CD4-positive, CD25-positive, alpha-beta regulatory T cell (primary cell): Measurements from ENCODE around the gene RAB6B. TPM values are rescaled to one million over a fixed set of nuclear protein-coding genes. Genes with fewer than 3 reads are reported as not detected.

Experiments
- ATAC-seq, 2 donors: fragments of 150-1000 bp; cut with Tn5 transposase; one replicate each; pipeline ENCODE4 v1.10.0; 2021; ENCODE audit warnings: low read depth in 2 of 2, moderate number of reproducible peaks in 2 of 2, moderate library complexity in 1 of 2
- DNase-seq, 3 donors: peaks; one replicate each; pipeline versions ENCODE4 v3.0.0 to v3.0.0-alpha.2; 2012 to 2022; ENCODE audit warnings: mixed read lengths in 1 of 3
- H3K27ac ChIP-seq: one replicate; pipeline ENCODE4 v1.7.0; 2013; ENCODE audit warnings: mild to moderate bottlenecking, low read length; ENCODE audit not compliant: insufficient read depth, poor library complexity, severe bottlenecking
- H3K27me3 ChIP-seq: one replicate; pipeline ENCODE4 v1.7.0; 2013; ENCODE audit warnings: low read length; ENCODE audit not compliant: control insufficient read depth, insufficient read depth
- H3K36me3 ChIP-seq: one replicate; pipeline ENCODE4 v1.7.0; 2013; ENCODE audit warnings: mild to moderate bottlenecking, low read length, moderate library complexity; ENCODE audit not compliant: control insufficient read depth, insufficient read depth
- H3K4me1 ChIP-seq: 2 replicates; pipeline ENCODE4 v1.7.0; 2013; ENCODE audit warnings: mild to moderate bottlenecking, low read length; ENCODE audit not compliant: insufficient read depth, control insufficient read depth, poor library complexity, severe bottlenecking
- H3K4me3 ChIP-seq: one replicate; pipeline ENCODE4 v1.7.0; 2013; ENCODE audit warnings: low read depth, mild to moderate bottlenecking, low read length, moderate library complexity
- H3K9me3 ChIP-seq, 2 experiments: 1 replicate in 1 of 2; 2 replicates in 1 of 2; pipeline ENCODE4 v1.7.0; 2013; ENCODE audit warnings: low read length in 2 of 2, mild to moderate bottlenecking in 1 of 2, moderate library complexity in 1 of 2; ENCODE audit not compliant: control insufficient read depth in 2 of 2
- H3K27ac Mint-ChIP-seq, 3 donors: one replicate each; pipeline ENCODE4 v1.8.0; 2020 to 2022; ENCODE audit warnings: mild to moderate bottlenecking in 3 of 3, mixed read lengths in 3 of 3, moderate library complexity in 2 of 3
- H3K27me3 Mint-ChIP-seq: one replicate; pipeline ENCODE4 v1.8.0; 2022; ENCODE audit warnings: mild to moderate bottlenecking, mixed read lengths
- H3K36me3 Mint-ChIP-seq: one replicate; pipeline ENCODE4 v1.8.0; 2020; ENCODE audit warnings: mixed read lengths
- H3K4me1 Mint-ChIP-seq, 4 donors: one replicate each; pipeline ENCODE4 v1.8.0; 2020 to 2022; ENCODE audit warnings: mixed read lengths in 4 of 4, mild to moderate bottlenecking in 1 of 4
- H3K4me3 Mint-ChIP-seq, 4 donors: one replicate each; pipeline ENCODE4 v1.8.0; 2020 to 2022; ENCODE audit warnings: mild to moderate bottlenecking in 4 of 4, mixed read lengths in 4 of 4, moderate library complexity in 3 of 4
- H3K9me3 Mint-ChIP-seq, 7 donors: one replicate each; pipeline ENCODE4 v1.8.0; 2020 to 2022; ENCODE audit warnings: mixed read lengths in 7 of 7, mild to moderate bottlenecking in 3 of 7, moderate library complexity in 2 of 7
- polyA plus RNA-seq, 4 donors: library from polyadenylated mRNA; unstranded; fragments of 300-500 nt; fragmentation: Illumina TruSeq; gene quantifications; one replicate each; pipeline ENCODE4 v1.2.3, GENCODE V29; 2021
- total RNA-seq: library from RNA; stranded (reverse); gene quantifications from one replicate; pipeline ENCODE4 v1.2.3, GENCODE V29; 2022

The RAB6B gene
- total RNA-seq (0.94 TPM), polyA plus RNA-seq (under 1 TPM; 0.16 to 0.41 (median 0.25) TPM)

DNA sequence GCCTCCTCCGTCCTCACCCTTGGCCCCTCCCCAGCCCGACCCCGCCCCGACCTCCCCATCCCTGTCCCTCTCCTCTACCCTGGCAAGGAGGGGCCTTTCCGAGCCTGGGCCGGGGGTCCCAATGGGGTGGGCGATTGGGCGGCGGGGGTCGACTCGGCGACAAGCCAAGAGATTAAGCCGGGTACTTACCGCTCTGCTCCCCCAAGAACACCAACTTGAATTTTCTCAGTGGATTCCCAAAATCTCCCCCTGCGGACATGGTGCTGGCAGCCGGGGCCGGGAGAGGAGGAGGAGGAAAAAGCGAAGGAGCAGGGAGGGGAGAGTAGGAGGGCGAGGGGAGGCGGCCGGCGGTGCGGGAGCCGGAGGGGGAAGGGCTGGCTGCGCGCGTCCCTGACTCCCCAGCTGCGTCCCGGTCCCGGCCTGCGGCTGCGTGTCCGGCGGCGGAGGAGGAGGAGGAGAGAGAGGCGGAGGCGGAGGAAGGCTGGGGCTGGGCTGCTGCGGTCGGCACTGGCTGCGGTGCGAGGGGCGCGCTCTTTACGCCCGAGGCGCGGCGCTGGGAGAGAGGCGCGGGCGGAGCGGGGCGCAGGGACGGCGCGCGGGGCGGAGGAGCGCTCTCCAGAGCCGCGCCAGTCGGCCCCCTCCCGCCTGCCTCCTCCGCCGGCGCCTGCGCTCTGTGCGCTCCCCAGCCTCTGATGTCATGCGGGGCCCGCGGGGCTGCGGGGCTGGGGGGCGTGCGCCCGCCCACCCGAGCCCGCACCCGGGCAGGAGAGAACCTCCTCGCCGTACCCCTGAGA is at the start of gene RAB6B:
TSS of gene RAB6B (minus strand) at position 675 of the 794 bp plus-strand sequence. CDS start at position 259, 416 bp downstream.
- peak within 1 kb of the TSS in 3 of 4 donors; percentile 40 to 57 (median 48) for H3K4me3 Mint-ChIP-seq
- H3K4me1 Mint-ChIP-seq, result peaks cover 0 to 19% (median 0%) of the 10 kb centered on the region in 4 donors
- peaks cover 0 to 1% (median 0%) of the 10 kb centered on the region in 7 donors for H3K9me3 Mint-ChIP-seq
- DNase-seq, result no peak
- H3K9me3 ChIP-seq, result no peaks in the 10 kb centered on the region
- H3K4me1 ChIP-seq, result peaks cover 5% of the 10 kb centered on the region
- H3K27me3 ChIP-seq, result no peaks in the 10 kb centered on the region
- no peaks in the 10 kb centered on the region for H3K36me3 ChIP-seq
- peaks cover 47% of the 10 kb centered on the region for H3K27me3 Mint-ChIP-seq
- no peaks in the 10 kb centered on the region for H3K36me3 Mint-ChIP-seq
- no peak within 1 kb of the TSS for H3K4me3 ChIP-seq
- no peak within 1 kb of the TSS for H3K27ac Mint-ChIP-seq
- no peak within 1 kb of the TSS for H3K27ac ChIP-seq
- ATAC-seq, result no peak

GRCh38 chr3:133944641-133945380 is 49.1 kb upstream of the RAB6B start:
- no peaks in the 10 kb centered on the region for H3K36me3 ChIP-seq
- no peak overlapping the region for H3K27ac ChIP-seq
- H3K4me3 ChIP-seq, result no peak overlapping the region
- no peaks in the 10 kb centered on the region for H3K27me3 Mint-ChIP-seq
- peaks cover 0 to 4% (median 2%) of the 10 kb centered on the region in 4 donors for H3K4me1 Mint-ChIP-seq
- no peaks in the 10 kb centered on the region for H3K36me3 Mint-ChIP-seq
- H3K27me3 ChIP-seq, result no peaks in the 10 kb centered on the region
- DNase-seq, result no peak
- no peak overlapping the region for H3K4me3 Mint-ChIP-seq
- no peak for ATAC-seq
- H3K9me3 Mint-ChIP-seq, result no peaks in the 10 kb centered on the region
- no peaks in the 10 kb centered on the region for H3K4me1 ChIP-seq
- H3K9me3 ChIP-seq, result no peaks in the 10 kb centered on the region
- H3K27ac Mint-ChIP-seq, result no peak overlapping the region

DNA sequence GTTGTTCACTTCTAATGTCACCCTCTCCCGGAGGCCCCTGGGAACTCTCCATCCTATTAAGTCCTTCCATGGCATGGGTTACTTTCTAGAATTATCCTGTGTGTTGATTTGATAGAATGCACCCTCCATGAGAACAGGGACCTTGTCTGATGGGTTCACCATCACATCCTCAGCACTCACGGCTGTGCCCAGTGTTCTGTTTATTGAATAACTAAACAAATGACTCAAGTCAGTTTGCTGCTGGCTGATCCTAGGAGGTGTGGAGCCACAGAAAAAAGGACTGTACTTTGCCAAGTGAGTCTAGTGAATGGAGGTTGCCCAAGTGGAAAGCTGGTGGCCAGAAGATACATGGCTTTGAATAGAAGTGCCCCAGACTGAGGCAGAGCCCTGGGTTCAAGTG is 48.5 kb upstream of the RAB6B start:
- Histone ChIP-seq H3K36me3 (no peaks in the 10 kb centered on the region), H3K9me3 (no peaks in the 10 kb centered on the region), H3K4me1 (no peaks in the 10 kb centered on the region), H3K4me3 (no peak overlapping the region), H3K27ac (no peak overlapping the region), H3K27me3 (no peaks in the 10 kb centered on the region)
- H3K4me3 Mint-ChIP-seq, result no peak overlapping the region
- H3K36me3 Mint-ChIP-seq, result no peaks in the 10 kb centered on the region
- H3K4me1 Mint-ChIP-seq, result peaks cover 0 to 4% (median 2%) of the 10 kb centered on the region in 4 donors
- no peak for DNase-seq
- ATAC-seq, result no peak
- H3K27me3 Mint-ChIP-seq, result no peaks in the 10 kb centered on the region
- no peak overlapping the region for H3K27ac Mint-ChIP-seq
- no peaks in the 10 kb centered on the region for H3K9me3 Mint-ChIP-seq

- Histone ChIP-seq H3K4me3 (no peak overlapping the region), H3K9me3 (no peaks in the 10 kb centered on the region), H3K27me3 (no peaks in the 10 kb centered on the region), H3K27ac (no peak overlapping the region), H3K36me3 (no peaks in the 10 kb centered on the region), H3K4me1 (no peaks in the 10 kb centered on the region)
- Mint-ChIP-seq H3K4me3 (no peak overlapping the region), H3K27me3 (no peaks in the 10 kb centered on the region), H3K27ac (no peak overlapping the region), H3K9me3 (no peaks in the 10 kb centered on the region), H3K4me1 (peaks cover 0 to 4% (median 2%) of the 10 kb centered on the region in 4 donors), H3K36me3 (no peaks in the 10 kb centered on the region)
- ATAC-seq (no peak), DNase-seq (no peak)
Measured at GRCh38 chr3:133943639-133944141, 48.0 kb upstream of the RAB6B start.

GRCh38 chr3:133943031-133943535 is 47.4 kb upstream of the RAB6B start:
- no peak overlapping the region for H3K4me3 ChIP-seq
- Mint-ChIP-seq H3K9me3 (no peaks in the 10 kb centered on the region), H3K36me3 (no peaks in the 10 kb centered on the region), H3K27me3 (no peaks in the 10 kb centered on the region), H3K4me1 (peaks cover 0 to 4% (median 2%) of the 10 kb centered on the region in 4 donors), H3K27ac (no peak overlapping the region), H3K4me3 (no peak overlapping the region)
- ATAC-seq, result no peak
- no peaks in the 10 kb centered on the region for H3K4me1 ChIP-seq
- H3K36me3 ChIP-seq, result no peaks in the 10 kb centered on the region
- H3K9me3 ChIP-seq, result no peaks in the 10 kb centered on the region
- no peak for DNase-seq
- H3K27ac ChIP-seq, result no peak overlapping the region
- H3K27me3 ChIP-seq, result no peaks in the 10 kb centered on the region

- Mint-ChIP-seq H3K36me3 (no peaks in the 10 kb centered on the region), H3K27me3 (peaks cover 9% of the 10 kb centered on the region), H3K4me3 (no peak overlapping the region), H3K27ac (no peak overlapping the region), H3K9me3 (no peaks in the 10 kb centered on the region), H3K4me1 (peaks cover 0 to 4% (median 2%) of the 10 kb centered on the region in 4 donors)
- H3K36me3 ChIP-seq, result no peaks in the 10 kb centered on the region
- ATAC-seq, result no peak
- DNase-seq, result no peak
- H3K9me3 ChIP-seq, result no peaks in the 10 kb centered on the region
- no peaks in the 10 kb centered on the region for H3K27me3 ChIP-seq
- no peaks in the 10 kb centered on the region for H3K4me1 ChIP-seq
- H3K27ac ChIP-seq, result no peak overlapping the region
- H3K4me3 ChIP-seq, result no peak overlapping the region
Measured at GRCh38 chr3:133941415-133941821, 45.7 kb upstream of the RAB6B start.

- Mint-ChIP-seq H3K4me3 (no peak overlapping the region), H3K9me3 (no peaks in the 10 kb centered on the region), H3K27me3 (peaks cover 9% of the 10 kb centered on the region), H3K36me3 (no peaks in the 10 kb centered on the region), H3K4me1 (peaks cover 0 to 4% (median 2%) of the 10 kb centered on the region in 4 donors), H3K27ac (no peak overlapping the region)
- no peak for DNase-seq
- no peak overlapping the region for H3K27ac ChIP-seq
- no peaks in the 10 kb centered on the region for H3K9me3 ChIP-seq
- no peaks in the 10 kb centered on the region for H3K27me3 ChIP-seq
- H3K36me3 ChIP-seq, result no peaks in the 10 kb centered on the region
- no peak for ATAC-seq
- H3K4me3 ChIP-seq, result no peak overlapping the region
- no peaks in the 10 kb centered on the region for H3K4me1 ChIP-seq
Measured at GRCh38 chr3:133940536-133940935, 44.9 kb upstream of the RAB6B start.
